ENCODE results near the gene GLDC.

The GLDC gene

DNA sequence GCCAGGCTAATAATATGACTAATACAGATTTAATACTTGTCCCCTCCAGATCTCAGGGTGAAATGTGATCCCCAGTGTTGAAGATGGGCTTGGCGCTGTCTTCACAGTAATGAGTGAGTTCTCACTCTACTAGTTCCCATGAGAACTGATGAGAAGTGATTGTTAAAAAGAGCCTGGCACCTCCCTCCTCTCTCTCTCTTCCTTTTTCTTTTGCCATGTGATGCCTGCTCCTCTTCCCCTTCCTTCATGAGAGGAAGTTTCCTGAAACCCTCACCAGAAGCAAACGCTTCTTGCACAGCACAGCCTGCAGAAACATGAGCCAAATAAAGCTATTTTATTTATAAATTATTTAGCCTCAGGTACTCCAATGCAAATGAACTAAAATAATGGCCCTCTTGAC is 55.2 kb downstream of the GLDC start:
- H3K9ac ChIP-seq (ENCODE audit: low read depth, low read length) = no peak overlapping the region
- H3K36me3 ChIP-seq (ENCODE audit: insufficient read depth, low read depth, low read length) = peaks cover 83% of the 10 kb centered on the region

DNA sequence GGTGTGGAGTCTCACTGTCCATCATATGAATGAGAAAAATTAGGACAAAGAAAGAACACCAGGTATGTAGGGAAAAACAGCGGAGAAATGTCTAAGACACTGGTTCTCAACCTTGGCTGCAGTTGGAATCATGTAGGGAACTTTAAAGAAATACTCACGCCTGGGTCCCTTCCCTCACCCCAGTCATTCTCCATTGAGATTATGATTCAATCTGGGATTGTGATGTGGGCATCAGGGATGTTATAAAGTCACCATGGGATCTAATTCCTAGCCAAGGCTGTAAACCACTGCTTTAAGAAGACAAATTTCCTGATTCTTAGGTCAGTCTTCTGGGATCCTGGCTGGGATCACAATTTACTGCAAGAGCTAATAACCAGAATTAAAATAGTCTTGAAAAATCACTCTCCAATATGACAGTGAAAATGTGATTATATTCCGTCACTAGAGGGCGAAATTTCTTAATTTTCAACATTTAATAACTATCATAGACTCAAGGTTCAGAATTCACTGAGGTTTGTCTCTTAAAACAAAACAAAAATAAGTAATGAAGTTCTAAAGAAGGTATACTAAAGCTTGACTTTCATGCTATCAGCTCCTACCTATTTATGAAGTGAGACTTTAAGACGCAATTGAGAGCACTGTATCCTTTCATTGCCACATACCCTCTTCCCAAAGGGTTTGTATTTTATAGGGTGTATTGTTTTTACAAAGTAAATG is 60.5 kb downstream of the GLDC start:
- Histone ChIP-seq H3K4me3 (ENCODE audit: low read length) (no peak overlapping the region), H3K4me1 (ENCODE audit: insufficient read depth, low read length) (no peaks in the 10 kb centered on the region), H3K36me3 (ENCODE audit: insufficient read depth, low read depth, low read length) (peaks cover 79% of the 10 kb centered on the region), H3K27ac (ENCODE audit: low read length) (no peak overlapping the region), H3K27me3 (ENCODE audit: insufficient read depth, low read length) (no peaks in the 10 kb centered on the region), H3K9ac (ENCODE audit: low read depth, low read length) (no peak overlapping the region), H3K9me3 (ENCODE audit: insufficient read depth, low read depth, low read length) (no peaks in the 10 kb centered on the region)

More for the DNA sequence above, 55.2 kb downstream of the GLDC start:
- Histone ChIP-seq H3K4me3 (ENCODE audit: low read length) (no peak overlapping the region), H3K4me1 (ENCODE audit: insufficient read depth, low read length) (no peaks in the 10 kb centered on the region), H3K27ac (ENCODE audit: low read length) (no peak overlapping the region), H3K27me3 (ENCODE audit: insufficient read depth, low read length) (no peaks in the 10 kb centered on the region), H3K9me3 (ENCODE audit: insufficient read depth, low read depth, low read length) (no peaks in the 10 kb centered on the region)

DNA sequence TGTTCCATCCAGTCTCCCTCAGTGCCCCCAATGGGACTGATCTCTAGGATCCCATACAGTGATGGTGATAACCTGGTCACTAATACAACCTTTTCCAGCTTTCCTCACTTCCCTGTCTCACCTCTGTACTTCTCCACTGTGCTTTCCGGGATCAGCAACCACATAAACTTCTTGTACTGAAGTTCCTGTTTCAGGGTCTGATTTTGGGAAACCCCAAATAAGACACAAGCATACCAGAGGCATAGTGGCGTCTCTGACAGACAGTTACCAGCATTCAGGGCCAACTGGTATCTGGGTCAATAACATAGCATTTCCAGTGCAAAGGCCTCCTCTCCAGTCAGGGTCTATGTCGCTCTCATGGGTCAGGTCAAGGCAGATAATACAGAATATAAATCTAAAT is 64.3 kb downstream of the GLDC start:
- no peaks in the 10 kb centered on the region for H3K27me3 ChIP-seq (ENCODE audit: insufficient read depth, low read length)
- H3K9me3 ChIP-seq (ENCODE audit: insufficient read depth, low read depth, low read length) = no peaks in the 10 kb centered on the region
- peaks cover 54% of the 10 kb centered on the region for H3K36me3 ChIP-seq (ENCODE audit: insufficient read depth, low read depth, low read length)
- H3K27ac ChIP-seq (ENCODE audit: low read length) = no peak overlapping the region
- no peaks in the 10 kb centered on the region for H3K4me1 ChIP-seq (ENCODE audit: insufficient read depth, low read length)
- no peak overlapping the region for H3K9ac ChIP-seq (ENCODE audit: low read depth, low read length)
- no peak overlapping the region for H3K4me3 ChIP-seq (ENCODE audit: low read length)

DNA sequence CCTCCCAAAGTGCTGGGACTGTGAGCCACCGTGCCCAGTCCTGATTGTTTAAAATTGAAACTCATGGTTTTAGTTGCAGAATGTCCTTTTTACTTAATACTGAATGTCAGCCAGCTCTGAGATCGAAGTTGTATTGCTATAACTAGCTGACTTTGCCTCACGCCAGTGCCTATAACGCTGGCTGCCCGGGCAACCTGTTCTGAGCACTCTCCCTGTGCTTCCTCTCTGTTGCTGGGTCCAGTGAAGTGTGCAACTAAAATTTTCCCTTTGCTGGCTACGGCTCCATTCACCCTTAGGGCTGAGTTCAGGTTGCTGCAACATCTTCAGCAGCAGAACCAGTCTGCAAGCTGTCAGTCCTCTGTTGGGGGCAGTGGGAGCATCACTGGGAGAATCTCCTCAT is 65.9 kb downstream of the GLDC start:
- H3K4me1 ChIP-seq (ENCODE audit: insufficient read depth, low read length) = no peaks in the 10 kb centered on the region; the same call in 1 of the 2 replicates
- no peak overlapping the region for H3K9ac ChIP-seq (ENCODE audit: low read depth, low read length)
- no peak overlapping the region for H3K4me3 ChIP-seq (ENCODE audit: low read length)
- no peaks in the 10 kb centered on the region for H3K27me3 ChIP-seq (ENCODE audit: insufficient read depth, low read length)
- H3K9me3 ChIP-seq (ENCODE audit: insufficient read depth, low read depth, low read length) = no peaks in the 10 kb centered on the region
- H3K36me3 ChIP-seq (ENCODE audit: insufficient read depth, low read depth, low read length) = peaks cover 42% of the 10 kb centered on the region
- no peak overlapping the region for H3K27ac ChIP-seq (ENCODE audit: low read length)

DNA sequence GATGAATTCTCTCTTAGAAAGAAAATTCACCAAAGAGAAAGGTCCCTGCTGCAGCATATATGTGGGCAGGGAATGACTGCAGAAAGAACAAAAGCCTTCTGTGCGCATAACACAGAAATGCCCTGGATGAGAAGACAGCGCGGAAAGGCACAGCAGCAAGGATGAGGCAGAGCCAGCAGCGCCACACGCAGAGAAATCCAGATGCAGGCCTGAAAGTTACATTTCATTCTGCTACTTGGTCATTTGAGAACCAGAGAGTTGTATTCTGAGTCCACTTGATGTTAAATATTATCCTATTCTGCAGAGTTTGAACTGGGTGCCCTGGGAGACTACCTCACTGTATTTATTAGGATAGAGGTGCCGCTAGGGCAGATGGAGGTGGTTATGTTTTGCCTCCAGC is 68.5 kb downstream of the GLDC start:
- H3K36me3 ChIP-seq (ENCODE audit: insufficient read depth, low read depth, low read length) = peaks cover 30% of the 10 kb centered on the region
- no peaks in the 10 kb centered on the region for H3K9me3 ChIP-seq (ENCODE audit: insufficient read depth, low read depth, low read length)
- no peak overlapping the region for H3K9ac ChIP-seq (ENCODE audit: low read depth, low read length)
- H3K27me3 ChIP-seq (ENCODE audit: insufficient read depth, low read length) = no peaks in the 10 kb centered on the region
- H3K27ac ChIP-seq (ENCODE audit: low read length) = no peak overlapping the region
- H3K4me1 ChIP-seq (ENCODE audit: insufficient read depth, low read length) = no peaks in the 10 kb centered on the region; the same call in 1 of the 2 replicates
- no peak overlapping the region for H3K4me3 ChIP-seq (ENCODE audit: low read length)

DNA sequence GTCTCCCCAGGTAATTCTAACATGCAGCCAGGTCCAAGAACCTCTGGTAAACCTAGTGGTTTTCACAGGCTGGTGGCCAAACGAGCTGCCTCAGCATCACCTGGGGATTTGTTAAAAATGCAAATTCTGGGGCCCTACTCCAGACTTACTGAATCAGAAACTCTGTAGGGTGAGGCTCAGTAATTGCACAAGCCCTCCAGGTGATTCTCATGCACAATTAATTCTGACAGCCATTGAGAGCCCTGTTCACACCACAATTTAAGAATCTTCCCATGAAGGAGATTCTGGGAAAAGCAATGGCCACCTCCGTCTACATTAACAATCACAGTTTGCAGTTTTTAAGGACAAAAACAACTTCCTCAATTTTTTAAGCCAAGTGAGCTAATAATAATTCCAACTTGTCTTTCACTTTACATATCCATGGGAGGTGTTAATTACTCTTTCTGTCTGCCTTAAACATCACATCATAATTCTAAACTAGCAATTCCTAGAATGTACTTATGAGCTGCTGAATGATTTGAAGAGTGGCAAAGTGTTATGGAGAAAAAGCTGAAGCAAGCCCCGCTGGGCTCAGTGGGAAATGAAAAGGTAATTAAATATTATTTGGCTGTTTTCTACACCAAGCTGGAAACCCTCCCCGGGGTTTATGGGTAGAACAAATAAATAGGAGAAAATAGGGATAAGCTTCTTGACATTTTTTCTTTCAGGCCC is 70.0 kb downstream of the GLDC start:
- Histone ChIP-seq H3K36me3 (ENCODE audit: insufficient read depth, low read depth, low read length) (peaks cover 15% of the 10 kb centered on the region; the same call in 1 of the 2 replicates), H3K9ac (ENCODE audit: low read depth, low read length) (no peak overlapping the region), H3K4me3 (ENCODE audit: low read length) (no peak overlapping the region), H3K27ac (ENCODE audit: low read length) (no peak overlapping the region), H3K27me3 (ENCODE audit: insufficient read depth, low read length) (no peaks in the 10 kb centered on the region), H3K9me3 (ENCODE audit: insufficient read depth, low read depth, low read length) (no peaks in the 10 kb centered on the region), H3K4me1 (ENCODE audit: insufficient read depth, low read length) (no peaks in the 10 kb centered on the region; the same call in 1 of the 2 replicates)

DNA sequence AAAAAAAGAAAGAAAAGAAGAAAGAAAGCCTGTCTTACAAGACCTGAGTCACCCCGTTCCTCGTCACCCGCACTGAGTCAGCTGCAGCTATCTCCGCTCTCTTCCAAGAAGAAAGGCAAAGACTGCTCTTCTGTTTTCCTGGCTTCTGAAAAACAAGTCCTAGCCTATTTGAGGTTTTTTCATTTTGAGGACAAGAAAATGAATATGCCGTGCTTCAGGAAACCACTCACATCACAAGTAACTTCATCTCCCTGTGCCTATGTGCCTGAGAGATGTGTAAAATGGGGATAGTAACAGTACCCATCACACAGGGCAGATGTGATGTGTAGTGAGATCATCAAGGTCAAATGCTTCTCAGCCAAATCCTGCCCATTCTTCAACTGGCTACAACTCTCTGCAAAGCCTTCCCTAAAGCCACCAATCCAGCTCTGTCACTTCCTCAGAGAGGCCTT is 78.4 kb downstream of the GLDC start:
- Histone ChIP-seq H3K9me3 (ENCODE audit: insufficient read depth, low read depth, low read length) (no peaks in the 10 kb centered on the region), H3K4me3 (ENCODE audit: low read length) (no peak overlapping the region), H3K36me3 (ENCODE audit: insufficient read depth, low read depth, low read length) (peaks cover 40% of the 10 kb centered on the region), H3K4me1 (ENCODE audit: insufficient read depth, low read length) (no peaks in the 10 kb centered on the region), H3K9ac (ENCODE audit: low read depth, low read length) (no peak overlapping the region), H3K27ac (ENCODE audit: low read length) (no peak overlapping the region), H3K27me3 (ENCODE audit: insufficient read depth, low read length) (no peaks in the 10 kb centered on the region)

DNA sequence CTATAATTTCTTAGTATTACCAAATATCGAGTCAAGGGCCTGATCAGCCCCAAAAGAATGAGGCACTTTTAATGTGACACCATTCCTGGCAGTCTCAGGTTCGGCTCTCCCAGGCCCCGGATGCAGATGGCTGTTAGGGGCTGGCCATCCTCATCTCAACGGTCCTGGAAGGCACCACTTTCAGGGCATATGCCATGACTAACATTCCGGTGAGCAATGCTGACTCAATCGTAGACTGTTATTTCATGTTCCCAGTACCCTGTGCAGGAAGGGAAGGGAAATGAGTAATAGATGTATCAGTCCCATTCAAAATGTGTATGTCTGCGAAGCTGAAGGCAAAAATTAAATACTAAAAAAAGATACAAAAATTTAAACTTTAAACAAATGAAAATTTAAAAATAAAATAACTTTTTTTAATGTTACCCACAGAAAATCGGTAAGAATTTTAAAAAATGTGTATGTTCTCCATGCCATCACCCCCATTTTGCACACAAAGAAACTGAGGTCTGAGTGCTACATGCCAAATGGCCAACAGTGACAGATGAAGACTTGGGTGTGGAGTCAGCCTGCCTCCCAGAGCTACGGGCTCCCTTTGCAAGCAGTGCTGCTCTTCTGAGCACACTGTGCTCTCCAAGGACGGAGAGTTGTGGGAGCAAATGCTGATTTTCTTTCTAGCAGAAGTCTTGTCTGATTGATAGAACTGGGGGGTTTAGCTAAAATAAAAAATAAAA is 79.0 kb downstream of the GLDC start:
- Histone ChIP-seq H3K27ac (ENCODE audit: low read length) (no peak overlapping the region), H3K36me3 (ENCODE audit: insufficient read depth, low read depth, low read length) (peaks cover 38% of the 10 kb centered on the region), H3K9ac (ENCODE audit: low read depth, low read length) (no peak overlapping the region), H3K9me3 (ENCODE audit: insufficient read depth, low read depth, low read length) (no peaks in the 10 kb centered on the region), H3K4me1 (ENCODE audit: insufficient read depth, low read length) (no peaks in the 10 kb centered on the region), H3K4me3 (ENCODE audit: low read length) (no peak overlapping the region), H3K27me3 (ENCODE audit: insufficient read depth, low read length) (no peaks in the 10 kb centered on the region)

DNA sequence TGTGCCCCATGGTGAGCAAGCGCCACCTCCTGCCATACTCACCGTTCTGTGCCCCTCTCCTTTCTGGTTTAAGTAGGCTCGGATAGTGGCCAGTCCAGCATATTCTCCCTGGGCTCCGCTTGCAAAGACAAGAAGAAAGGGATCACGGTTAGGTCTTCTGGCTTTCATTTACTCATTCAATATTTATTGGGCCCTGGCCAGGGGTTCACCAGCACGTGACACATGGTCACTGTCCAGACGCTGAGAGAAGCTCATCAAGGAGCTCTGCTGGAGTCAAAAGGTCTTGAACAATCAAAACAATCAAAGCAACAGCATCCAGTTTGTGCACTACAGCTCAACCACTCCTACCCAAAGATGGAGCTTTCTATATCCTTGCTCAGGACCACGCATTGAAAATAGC is 80.2 kb downstream of the GLDC start:
- Histone ChIP-seq H3K36me3 (ENCODE audit: insufficient read depth, low read depth, low read length) (peaks cover 39% of the 10 kb centered on the region), H3K27ac (ENCODE audit: low read length) (no peak overlapping the region), H3K9me3 (ENCODE audit: insufficient read depth, low read depth, low read length) (no peaks in the 10 kb centered on the region), H3K4me1 (ENCODE audit: insufficient read depth, low read length) (no peaks in the 10 kb centered on the region), H3K27me3 (ENCODE audit: insufficient read depth, low read length) (no peaks in the 10 kb centered on the region), H3K4me3 (ENCODE audit: low read length) (no peak overlapping the region), H3K9ac (ENCODE audit: low read depth, low read length) (no peak overlapping the region)

DNA sequence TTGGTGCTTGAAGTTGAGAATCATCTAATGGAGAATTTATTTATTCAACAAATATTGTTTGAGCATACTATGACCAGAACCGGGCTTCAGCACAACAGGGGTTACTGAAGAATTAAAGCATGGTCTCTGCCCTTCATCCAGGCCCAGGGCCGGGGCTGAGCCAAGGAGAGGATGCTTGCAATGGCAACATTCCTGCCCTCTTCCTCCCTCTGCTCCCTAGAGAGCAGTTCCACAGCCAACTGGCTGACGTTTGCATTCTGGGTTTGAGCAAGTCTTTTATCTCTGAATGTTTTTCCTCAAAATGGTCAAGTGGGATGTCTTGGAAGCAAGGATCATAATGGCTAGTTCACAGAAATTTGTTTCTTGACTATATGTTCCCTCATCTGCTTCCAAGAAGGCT is 80.7 kb downstream of the GLDC start:
- no peaks in the 10 kb centered on the region for H3K9me3 ChIP-seq (ENCODE audit: insufficient read depth, low read depth, low read length)
- no peaks in the 10 kb centered on the region for H3K27me3 ChIP-seq (ENCODE audit: insufficient read depth, low read length)
- no peaks in the 10 kb centered on the region for H3K4me1 ChIP-seq (ENCODE audit: insufficient read depth, low read length)
- no peak overlapping the region for H3K4me3 ChIP-seq (ENCODE audit: low read length)
- peaks cover 44% of the 10 kb centered on the region for H3K36me3 ChIP-seq (ENCODE audit: insufficient read depth, low read depth, low read length)
- H3K27ac ChIP-seq (ENCODE audit: low read length) = no peak overlapping the region
- H3K9ac ChIP-seq (ENCODE audit: low read depth, low read length) = no peak overlapping the region

DNA sequence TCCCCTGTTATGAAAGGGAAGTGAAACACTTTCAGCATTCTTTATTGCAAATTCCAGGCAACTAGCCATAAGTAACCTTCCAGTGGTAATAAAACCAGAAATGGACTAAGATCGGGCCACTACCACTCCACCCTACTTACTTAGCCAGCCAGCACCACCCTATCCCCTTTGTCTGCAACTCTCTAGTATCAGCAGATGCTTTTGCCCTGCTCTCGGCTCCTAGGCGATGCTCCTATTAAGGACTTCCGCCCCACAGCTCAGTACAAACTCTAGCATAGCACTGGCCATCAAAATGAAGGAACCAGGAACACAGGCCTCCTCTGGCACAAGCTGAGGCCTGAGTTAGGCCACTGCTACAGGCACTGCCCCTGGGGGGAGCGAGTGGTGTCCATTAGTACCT is 81.2 kb downstream of the GLDC start:
- Histone ChIP-seq H3K36me3 (ENCODE audit: insufficient read depth, low read depth, low read length) (peaks cover 47% of the 10 kb centered on the region), H3K9me3 (ENCODE audit: insufficient read depth, low read depth, low read length) (no peaks in the 10 kb centered on the region), H3K9ac (ENCODE audit: low read depth, low read length) (no peak overlapping the region), H3K4me1 (ENCODE audit: insufficient read depth, low read length) (no peaks in the 10 kb centered on the region), H3K4me3 (ENCODE audit: low read length) (no peak overlapping the region), H3K27ac (ENCODE audit: low read length) (no peak overlapping the region), H3K27me3 (ENCODE audit: insufficient read depth, low read length) (no peaks in the 10 kb centered on the region)

Data from iPS-20b (cell line).